ENCODE measurements around the gene UGT1A1.

Gene UGT1A1

GRCh38 chr2:233819884-233820773, 60.1 kb downstream of the UGT1A1 start:
- TF ChIP-seq POLR2A (IDR thresholded peaks at IDR 0.05; ENCODE audit: low read depth, low read length): no peak
- TF ChIP-seq POU2F2 (IDR thresholded peaks at IDR 0.05; ENCODE audit: low read depth, low read length): no peak
- TF ChIP-seq TAF1 (IDR thresholded peaks at IDR 0.05; ENCODE audit: low read depth, low read length): no peak
- no peak for TF ChIP-seq PAX5 (IDR thresholded peaks at IDR 0.05; ENCODE audit: insufficient read depth, low read length, severe bottlenecking)
- no peak for TF ChIP-seq SPI1 (IDR thresholded peaks at IDR 0.05; ENCODE audit: low read depth, low read length)
- no peak for TF ChIP-seq POLR2AphosphoS5 (IDR thresholded peaks at IDR 0.05; ENCODE audit: low read depth, low read length)
- no peak for DNase-seq (ENCODE audit: insufficient read length, low spot score)
- FAIRE-seq: no peak

GRCh38 chr2:233820774-233821105, 60.7 kb downstream of the UGT1A1 start:
- TF ChIP-seq POLR2AphosphoS5 (IDR thresholded peaks at IDR 0.05; ENCODE audit: low read depth, low read length) (no peak), POU2F2 (IDR thresholded peaks at IDR 0.05; ENCODE audit: low read depth, low read length) (no peak), TAF1 (IDR thresholded peaks at IDR 0.05; ENCODE audit: low read depth, low read length) (no peak), SPI1 (IDR thresholded peaks at IDR 0.05; ENCODE audit: low read depth, low read length) (no peak), POLR2A (IDR thresholded peaks at IDR 0.05; ENCODE audit: low read depth, low read length) (no peak), PAX5 (IDR thresholded peaks at IDR 0.05; ENCODE audit: insufficient read depth, low read length, severe bottlenecking) (no peak)
- DNase-seq (ENCODE audit: insufficient read length, low spot score) (no peak), FAIRE-seq (no peak)

- DNase-seq (ENCODE audit: insufficient read length, low spot score) (no peak), FAIRE-seq (no peak)
- TF ChIP-seq POU2F2 (IDR thresholded peaks at IDR 0.05; ENCODE audit: low read depth, low read length) (no peak), POLR2AphosphoS5 (IDR thresholded peaks at IDR 0.05; ENCODE audit: low read depth, low read length) (no peak), TAF1 (IDR thresholded peaks at IDR 0.05; ENCODE audit: low read depth, low read length) (no peak), POLR2A (IDR thresholded peaks at IDR 0.05; ENCODE audit: low read depth, low read length) (no peak), SPI1 (IDR thresholded peaks at IDR 0.05; ENCODE audit: low read depth, low read length) (no peak), PAX5 (IDR thresholded peaks at IDR 0.05; ENCODE audit: insufficient read depth, low read length, severe bottlenecking) (no peak)
These were observed 61.1 kb downstream of the UGT1A1 start for GRCh38 chr2:233821196-233821595.

DNA sequence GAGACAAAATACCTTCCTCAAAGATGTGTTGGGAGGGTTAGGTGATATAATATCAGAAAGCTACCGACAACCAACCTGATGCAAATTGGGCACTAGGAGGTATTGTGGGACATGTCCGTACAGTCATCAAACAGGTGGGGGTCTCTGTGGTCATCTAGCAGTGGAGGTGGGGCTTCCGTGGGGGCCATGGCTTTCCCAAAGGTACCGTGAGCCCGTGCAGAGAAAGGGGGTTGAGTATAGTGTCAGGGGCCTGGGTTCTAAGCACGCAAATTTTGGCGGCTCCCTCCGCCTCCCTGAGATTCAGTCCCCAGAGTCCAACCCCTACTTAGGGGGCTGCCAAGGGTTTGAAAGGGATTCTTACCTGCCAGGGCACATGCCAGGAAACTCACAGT, 61.6 kb downstream of the UGT1A1 start:
- FAIRE-seq: no peak

DNA sequence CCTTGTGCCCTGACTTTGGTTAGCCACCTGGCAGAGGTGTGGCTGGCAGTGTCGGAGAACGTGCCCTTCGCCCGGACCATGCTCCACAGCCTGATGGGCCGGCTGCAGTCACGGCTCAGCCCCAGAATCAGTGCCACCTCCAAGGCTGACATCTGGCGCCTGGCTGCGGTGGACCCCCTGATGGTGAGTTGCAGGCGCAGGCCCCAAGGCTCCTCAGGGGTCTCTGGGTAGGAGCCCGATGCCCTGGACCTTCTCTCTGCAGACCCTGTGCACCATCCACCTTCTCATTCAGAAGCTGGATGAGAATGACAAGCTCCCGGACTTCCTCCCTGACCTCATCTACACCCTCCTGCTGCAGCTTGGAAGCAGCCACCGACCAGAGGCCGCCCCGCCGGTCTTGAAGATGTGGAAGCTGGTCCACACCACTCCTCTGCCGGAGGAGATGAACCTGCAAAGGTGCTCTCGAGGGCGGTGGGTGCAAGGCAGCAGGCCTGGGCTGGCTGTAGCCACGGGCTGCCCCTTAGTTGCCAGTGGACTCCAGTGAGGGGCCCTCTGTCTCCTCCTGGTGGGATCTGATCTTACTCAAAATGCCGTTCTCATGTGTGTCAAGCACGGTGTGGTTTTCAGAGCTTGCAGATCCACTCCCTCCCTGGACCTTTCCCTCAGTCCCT, 62.2 kb downstream of the UGT1A1 start:
- no peak for FAIRE-seq

More for the DNA sequence above, 61.6 kb downstream of the UGT1A1 start:
- DNase-seq (ENCODE audit: insufficient read length, low spot score): no peak
- no peak for TF ChIP-seq POU2F2 (IDR thresholded peaks at IDR 0.05; ENCODE audit: low read depth, low read length)
- TF ChIP-seq PAX5 (IDR thresholded peaks at IDR 0.05; ENCODE audit: insufficient read depth, low read length, severe bottlenecking): no peak
- TF ChIP-seq SPI1 (IDR thresholded peaks at IDR 0.05; ENCODE audit: low read depth, low read length): no peak
- no peak for TF ChIP-seq TAF1 (IDR thresholded peaks at IDR 0.05; ENCODE audit: low read depth, low read length)

More for the DNA sequence above, 62.2 kb downstream of the UGT1A1 start:
- TF ChIP-seq TAF1 (IDR thresholded peaks at IDR 0.05; ENCODE audit: low read depth, low read length) (no peak), POLR2AphosphoS5 (IDR thresholded peaks at IDR 0.05; ENCODE audit: low read depth, low read length) (no peak), PAX5 (IDR thresholded peaks at IDR 0.05; ENCODE audit: insufficient read depth, low read length, severe bottlenecking) (no peak), POU2F2 (IDR thresholded peaks at IDR 0.05; ENCODE audit: low read depth, low read length) (no peak), SPI1 (IDR thresholded peaks at IDR 0.05; ENCODE audit: low read depth, low read length) (no peak), POLR2A (IDR thresholded peaks at IDR 0.05; ENCODE audit: low read depth, low read length) (no peak)
- DNase-seq (ENCODE audit: insufficient read length, low spot score): no peak

Data from GM12891 (cell line).